Right forelimb (tissue), 1 donor: Measurements from ENCODE around the gene LLPH.

Source experiments
- DNase-seq: peaks from one replicate; pipeline ENCODE4 v3.0.0-alpha.2; 2018

LLPH gene

DNA sequence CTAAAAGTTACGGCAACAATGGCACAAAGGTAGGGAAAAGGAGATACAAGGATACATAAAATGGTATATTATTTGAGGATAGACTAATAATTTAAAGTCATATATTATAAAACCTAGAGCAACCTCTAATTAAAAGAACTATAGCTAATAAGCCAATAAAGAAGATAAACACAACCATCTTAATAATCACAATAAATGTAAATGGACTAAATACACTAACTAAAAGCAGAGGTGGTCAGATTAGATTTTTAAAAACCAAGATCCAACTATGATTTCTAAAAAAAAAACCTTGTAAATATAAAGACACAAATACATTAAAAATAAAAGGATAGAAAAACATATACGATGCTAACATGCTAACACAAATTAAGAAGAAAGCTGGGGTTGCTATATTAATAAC, 10.7 kb upstream of the LLPH start:
- no peak for DNase-seq

DNA sequence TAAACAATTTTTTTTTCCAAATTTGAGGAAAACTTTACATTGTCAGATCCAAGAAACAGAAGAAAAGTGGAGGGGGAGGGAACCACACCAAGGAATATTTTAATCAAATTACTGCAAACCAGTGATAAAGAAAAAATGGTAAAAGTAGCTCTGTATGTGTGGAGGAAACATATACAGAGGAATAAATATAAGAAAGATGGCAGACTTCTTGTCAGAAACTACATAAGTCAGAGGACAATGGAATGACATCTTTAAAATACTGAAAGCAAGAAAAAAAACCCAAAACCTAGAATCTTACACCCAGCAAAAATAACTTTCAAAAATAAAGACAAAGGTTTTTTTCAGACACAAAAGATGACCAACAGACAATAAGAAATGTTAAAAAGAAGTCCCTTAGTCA, 10.2 kb upstream of the LLPH start:
- no peak for DNase-seq

DNA sequence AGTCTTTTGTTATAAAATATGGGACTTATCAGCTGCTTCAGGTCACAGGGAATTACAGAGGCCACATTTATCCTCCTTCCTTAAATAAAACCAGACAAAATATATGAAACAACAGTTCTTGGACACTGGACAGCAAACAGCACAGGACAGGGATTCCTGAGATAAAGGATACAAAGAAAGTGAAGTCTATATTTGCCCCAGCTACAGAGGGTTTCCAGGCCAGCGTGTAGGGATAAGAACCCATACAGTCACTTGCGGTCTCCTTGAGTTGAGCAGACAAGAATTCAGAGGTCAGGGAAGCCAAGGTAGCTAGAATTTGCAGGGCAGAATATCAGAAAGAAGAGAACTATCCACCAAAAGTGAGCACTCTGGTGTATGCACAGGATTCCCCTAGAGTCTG, 8.8 kb upstream of the LLPH start:
- no peak for DNase-seq

DNA sequence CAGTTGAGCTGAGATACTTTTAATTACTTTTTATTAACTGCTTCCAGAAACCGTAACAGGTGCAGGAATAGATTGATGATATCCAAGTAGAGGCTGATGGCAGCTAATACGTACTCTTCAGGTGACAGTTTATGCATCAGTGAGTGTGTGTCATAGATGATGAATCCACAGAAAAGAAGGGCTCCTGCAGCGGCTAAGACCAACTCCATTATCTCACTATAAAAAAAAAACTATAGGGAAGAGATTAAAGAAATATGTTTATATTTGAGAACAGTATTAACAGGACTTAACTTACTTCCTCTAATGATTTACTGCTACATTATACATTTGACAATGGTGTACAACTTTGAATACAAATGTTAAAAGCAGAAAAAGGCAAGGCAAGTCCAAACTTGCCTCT, 7.4 kb upstream of the LLPH start:
- no peak for DNase-seq

DNA sequence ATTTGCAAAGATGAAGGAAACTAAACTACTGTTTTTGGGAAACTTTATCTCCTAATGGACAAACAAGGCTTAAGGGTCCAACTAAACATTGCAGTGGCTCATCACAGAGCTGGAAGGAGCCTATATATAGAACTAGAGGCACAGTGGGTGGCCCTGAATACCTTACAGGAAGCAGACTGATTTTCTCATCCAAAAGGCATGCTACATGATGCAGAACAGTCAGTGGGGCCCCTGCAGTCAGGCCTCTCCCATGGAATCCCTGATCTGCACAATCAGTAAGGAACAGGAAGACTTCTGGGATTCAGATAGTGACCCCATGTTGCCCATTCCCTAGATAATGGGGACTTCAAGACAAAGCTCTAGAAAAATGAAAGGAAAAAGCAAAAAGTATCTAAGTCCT, 1.9 kb upstream of the LLPH start:
- DNase-seq, result no peak

DNA sequence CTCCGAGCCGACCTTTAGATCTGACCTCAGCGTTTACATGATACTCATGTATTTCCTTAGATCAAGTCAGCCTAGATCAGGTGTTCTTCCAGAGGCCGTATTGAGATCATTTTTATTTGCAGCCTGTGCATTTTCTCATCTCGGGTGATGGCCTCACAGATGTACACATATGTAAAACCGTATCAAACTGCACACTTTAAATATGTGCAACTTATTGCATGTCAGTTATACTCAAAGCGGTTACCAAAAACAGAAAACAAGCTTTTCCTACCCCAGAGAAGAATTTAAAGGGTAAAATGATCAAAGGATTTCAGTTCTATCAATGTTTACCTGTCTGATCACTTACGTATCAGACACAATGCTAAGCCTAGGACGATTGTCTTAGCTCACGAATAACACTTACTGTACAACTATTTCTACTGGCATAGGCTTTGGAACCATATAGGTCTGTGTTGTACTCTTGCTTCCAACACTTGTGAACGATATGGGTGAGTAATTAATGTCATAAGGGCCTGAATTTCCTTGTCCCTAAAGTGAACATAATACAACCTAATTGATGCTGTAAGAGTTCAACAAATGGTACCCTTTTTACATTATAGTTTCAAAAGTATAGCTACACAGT, 628 bp upstream of the LLPH start:
- DNase-seq, result no peak

DNA sequence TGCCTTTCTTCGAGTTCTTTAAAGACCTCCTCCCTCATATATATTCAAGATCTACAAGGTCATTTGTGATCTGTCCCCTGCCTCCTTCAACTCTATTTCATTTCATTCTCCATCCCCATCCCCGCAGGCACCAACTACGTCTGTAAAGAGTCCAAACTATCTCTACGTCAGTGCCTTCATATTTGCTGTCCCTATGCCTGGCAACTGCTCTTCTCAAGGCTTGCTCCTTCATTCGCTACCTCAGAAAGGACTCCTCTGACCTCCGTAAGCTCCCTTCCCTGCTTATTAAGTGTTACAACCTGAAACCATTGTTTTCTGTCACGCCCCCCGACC, 650 bp downstream of the LLPH start:
- no peak for DNase-seq

DNA sequence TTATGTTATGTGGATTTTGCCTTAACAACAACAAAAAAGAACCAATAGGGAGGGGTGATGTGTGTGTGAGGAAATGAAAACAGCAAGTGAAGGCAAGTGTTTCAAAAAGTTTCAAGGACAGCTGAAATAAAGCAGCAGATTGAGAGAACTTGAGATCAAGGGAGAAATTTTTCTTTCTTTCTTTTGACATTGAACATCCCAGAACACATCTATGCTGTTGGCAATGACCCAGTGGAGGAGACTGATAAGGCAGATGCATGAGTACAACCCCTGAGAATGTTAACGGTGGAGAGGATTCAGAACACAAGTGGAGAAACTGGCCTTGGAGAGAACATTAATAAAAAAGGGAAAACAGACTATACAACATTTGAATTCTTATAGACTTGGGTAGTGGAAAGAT, 2.9 kb downstream of the LLPH start:
- DNase-seq, result no peak

DNA sequence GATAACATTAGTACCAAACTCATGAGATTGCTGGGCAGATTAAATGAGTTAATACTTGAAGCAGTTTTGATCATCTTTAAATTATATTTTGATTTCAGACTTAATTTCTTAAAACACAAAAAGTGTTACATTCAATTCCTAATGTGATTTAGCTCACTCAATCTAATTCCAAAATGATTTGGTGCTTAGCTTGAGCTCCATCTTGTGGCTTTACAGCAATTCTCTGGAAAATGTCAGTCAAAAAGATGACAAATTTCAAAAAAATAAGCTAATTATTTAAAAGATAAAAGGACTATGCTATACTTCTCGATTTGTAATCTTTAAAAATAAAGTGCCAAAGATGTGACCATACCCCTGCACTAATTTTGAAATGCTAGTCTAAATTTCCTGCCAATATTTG, 10.1 kb downstream of the LLPH start:
- no peak for DNase-seq

DNA sequence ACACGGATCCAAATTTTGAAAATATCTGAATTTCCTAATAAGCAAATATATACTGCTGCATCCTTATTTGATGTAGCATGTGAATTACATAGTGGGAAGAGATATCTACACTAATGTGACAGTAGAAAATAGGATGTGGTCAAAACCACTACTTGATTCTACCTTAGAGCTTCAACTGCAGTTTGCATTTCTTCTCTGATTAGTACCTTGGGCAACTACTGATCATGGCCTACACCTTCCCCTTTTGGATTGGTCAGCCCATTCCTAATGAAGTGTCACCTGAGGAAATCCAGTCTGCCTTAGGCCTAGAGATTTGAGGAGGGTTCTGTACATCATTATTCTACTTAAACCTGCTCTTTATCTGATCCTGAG, 10.7 kb downstream of the LLPH start:
- DNase-seq, result no peak

DNA sequence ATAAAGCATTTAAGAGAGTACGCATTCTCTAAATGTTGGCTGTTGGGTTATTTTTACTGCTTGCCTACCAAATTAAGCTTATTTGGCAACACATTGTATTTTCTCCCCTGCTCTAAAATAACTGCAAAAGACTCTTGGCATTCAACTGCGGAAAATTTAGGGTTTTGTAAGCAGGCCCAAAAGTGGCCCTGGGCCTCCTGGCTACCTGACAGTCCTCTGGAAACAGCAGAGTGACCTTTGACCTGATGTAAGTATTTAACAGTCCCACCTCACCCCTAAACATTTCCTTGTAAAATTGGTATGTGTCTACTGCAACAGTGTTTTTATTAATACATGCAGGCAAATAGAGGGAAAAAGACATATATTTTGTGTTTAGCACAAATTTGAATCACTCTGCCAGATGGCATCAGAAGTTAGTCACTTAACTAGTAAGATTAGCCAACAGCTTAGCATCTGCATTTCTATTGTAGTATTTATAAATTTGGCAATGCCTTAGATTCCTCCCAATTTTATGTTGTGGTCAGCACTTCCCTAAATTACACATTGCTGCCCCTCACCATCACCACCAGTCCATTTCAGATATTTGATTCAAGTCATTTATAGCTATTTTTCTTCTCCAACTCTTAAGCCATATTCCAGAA, 11.2 kb downstream of the LLPH start:
- DNase-seq, result no peak

DNA sequence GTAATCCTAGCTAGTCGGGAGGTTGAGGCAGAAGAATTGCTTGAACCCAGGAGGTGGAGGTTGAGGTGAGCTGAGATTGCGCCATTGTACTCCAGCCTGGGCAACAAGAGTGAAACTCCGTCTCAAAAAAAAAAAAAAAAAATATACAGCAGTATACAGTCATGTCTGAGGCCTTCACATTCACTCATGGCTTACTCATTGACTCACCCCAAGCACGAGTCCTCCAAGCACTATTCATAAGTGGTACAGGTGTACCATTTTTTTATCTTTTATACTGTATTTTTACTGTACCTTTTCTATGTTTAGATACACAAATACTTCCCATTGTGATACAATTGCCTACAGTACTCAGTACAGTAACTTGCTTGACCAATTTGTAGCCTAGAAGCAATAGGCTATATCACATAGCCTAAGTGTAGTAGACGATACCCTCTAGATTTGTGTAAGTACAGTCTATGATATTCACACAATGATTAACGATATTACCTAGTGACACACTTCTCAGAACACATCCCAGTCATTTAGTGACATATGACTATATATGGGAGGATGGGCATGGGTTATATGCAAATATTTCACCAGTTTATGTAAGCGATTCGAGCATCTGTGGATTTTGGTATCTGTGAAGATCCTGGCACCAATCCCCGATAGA, 12.2 kb downstream of the LLPH start:
- DNase-seq, result no peak

DNA sequence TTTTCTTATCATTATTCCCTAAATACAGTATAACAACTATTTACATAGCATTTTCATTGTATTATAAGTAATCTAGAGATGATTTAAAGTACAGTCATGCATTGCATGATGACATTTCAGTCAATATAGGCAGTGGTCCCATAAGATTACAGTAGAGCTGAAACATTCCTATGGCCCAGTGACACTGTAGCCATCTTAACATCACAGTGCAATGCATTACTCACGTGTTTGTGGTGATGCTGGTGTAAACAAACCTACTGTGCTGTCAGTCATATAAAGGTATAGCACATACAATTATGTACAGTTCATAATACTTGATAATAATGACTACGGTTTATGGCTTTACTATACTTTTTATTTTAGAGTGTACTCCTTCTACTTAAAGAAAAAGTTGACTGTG, 13.3 kb downstream of the LLPH start:
- DNase-seq, result no peak

DNA sequence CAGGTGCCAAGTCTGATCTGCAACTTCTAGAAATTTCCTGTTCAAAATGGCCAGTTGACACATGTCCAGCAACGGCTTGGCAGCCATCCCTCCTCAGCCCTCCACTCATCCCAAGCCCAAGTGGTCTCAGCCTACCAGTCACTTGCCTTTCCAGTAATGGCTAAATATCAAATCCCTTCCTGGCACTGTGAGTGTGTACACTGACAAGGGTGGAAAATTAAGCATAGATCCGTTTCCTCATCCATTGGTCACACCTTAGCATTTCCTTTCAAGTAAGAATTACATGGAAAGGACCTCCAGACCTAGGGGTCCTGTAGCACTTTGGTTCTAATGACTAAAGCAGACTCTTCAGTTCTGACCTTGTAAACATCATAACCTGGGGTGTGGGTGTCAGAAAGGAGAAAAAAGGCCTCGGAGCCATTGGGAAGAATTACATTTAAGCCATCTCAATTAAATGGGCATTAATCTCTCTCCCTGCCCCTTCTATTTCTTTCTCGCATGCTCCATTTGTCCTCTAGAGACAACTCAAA, 15.4 kb downstream of the LLPH start:
- DNase-seq, result no peak

DNA sequence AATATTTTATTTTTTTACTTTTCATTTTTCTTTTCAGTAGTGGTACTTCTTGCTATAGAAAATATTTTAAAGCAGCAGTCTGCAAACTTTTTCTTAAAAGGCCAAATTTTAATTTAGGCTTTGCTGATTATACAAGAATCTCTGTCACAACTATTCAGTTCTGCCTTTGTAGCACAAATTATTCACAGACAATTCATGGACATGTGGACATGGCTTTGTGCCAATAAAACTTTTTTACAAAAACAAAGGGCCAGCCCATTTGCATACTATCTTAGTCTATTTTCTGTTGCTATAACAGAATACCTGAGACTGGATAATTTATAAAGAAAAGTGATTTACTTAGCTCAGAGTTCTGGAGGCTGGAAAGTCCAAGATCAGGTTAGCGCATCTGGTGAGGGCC, 17.1 kb downstream of the LLPH start:
- no peak for DNase-seq

DNA sequence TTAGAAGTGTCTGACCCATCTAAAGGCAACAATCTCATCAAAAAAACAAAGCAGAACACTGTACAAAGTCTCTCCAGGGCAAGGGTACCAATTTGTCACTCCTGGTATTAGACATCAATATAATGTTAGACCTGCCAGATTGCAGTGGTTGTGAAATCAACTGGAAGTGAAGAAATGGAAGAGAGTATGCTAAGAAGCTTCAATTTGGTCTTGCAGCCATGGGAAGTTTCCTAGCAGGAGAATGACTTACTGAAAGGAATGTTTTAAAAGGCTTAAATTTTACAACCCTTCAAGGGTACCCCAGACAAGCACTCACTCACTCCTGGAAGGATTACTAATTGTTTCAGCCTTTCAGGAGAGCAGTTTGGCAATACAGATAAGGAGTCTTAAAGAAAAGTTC, 18.9 kb downstream of the LLPH start:
- DNase-seq, result no peak

DNA sequence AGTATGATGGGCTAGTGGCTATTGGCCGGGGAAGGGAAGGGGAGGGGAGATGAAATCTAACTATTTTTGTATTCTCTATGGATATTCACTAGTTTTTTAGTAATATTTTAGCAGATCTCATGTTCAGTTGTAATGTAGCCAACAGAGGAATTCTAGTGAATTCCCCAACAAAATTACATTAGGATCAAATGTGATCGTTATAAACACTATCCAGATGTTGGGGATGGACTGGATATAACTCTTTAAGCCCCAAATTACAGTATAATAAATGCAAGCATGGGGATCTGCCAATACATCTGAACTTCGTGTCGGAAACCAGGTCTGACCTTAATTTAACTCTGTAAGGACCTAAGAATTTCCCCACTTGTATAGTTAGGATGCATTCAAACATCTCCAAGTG, 21.5 kb downstream of the LLPH start:
- DNase-seq, result no peak

DNA sequence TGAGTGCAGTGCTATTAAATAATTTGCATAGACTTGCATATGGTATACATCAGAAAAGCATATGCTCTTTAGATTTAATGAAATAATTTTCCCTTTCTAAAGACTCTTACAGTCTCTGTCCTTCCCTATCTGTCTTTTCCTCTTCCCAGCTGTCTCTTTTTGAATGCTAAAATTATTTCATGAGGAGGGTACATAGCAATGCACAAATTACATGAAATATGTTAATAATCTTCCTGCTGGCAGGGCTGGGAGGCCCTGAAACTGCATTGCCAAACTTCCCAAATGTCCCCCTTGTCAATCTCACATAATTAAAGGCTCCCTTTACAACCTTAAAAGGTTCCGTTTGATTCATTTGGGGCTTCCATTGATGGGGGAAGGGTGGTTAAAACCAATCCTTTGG, 22.2 kb downstream of the LLPH start:
- no peak for DNase-seq

DNA sequence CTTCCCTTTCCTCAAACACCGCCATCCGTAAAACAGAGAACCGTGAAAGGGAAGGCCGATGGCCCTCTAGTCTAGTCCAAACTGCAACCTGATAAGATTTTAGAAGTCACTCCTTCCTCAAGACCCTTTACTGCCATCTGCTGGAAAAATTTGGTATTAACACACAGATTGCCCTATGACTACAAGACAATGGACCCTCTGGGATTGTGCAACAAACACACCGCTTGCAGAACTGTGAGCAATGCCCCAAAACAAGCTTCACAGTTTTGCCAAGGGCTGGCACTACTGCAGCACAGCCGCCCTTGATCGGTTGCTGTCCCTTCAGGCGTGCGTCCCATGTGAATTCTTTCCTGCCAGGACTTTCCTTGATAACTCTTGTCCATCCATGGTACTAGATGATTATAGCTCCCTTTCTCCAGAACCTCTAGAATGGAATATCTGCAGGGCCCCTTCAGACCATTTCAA, 23.1 kb downstream of the LLPH start:
- peak; percentile 58 for DNase-seq

DNA sequence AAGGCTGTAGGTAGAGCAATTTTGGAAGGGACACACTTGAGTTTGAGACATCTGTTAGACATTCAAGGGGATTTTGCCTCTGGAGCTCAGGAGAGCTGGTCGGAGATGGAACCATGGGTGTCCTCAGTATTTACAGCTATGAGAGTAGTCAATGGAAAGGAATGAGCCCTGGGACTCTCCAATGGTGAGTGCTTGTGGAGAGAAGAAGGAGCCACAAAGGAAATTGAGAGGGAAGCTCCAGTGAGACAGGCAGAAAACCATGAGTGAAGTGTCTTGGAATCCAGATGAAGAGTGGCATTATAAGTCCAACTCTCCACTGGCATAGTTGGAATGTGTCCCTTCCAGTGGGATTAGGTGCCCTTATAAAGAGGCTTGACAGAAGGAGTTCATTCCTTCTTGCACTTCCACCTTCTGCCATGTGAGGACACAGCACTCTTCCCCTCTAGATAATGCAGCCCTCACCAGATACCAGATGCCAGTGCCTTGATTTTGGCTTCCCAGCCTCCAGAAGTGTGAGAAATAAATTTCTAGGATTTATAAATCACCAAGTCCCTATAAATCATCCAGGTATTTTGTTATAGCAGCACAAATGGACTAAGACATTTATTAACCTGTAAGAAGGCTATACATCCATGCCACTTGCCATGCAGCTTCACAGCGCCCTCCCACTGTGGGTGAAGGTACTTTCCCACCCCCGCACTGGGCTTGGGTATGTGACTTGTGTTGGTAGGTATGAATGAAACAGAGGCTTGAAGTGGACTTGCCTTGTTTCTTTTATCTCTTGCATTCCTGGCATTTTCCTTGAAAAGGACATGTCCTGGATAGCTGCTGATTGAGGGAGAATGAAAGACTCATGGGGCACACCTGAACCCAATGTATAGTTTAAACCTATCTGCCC, 27.3 kb downstream of the LLPH start:
- no peak for DNase-seq

DNA sequence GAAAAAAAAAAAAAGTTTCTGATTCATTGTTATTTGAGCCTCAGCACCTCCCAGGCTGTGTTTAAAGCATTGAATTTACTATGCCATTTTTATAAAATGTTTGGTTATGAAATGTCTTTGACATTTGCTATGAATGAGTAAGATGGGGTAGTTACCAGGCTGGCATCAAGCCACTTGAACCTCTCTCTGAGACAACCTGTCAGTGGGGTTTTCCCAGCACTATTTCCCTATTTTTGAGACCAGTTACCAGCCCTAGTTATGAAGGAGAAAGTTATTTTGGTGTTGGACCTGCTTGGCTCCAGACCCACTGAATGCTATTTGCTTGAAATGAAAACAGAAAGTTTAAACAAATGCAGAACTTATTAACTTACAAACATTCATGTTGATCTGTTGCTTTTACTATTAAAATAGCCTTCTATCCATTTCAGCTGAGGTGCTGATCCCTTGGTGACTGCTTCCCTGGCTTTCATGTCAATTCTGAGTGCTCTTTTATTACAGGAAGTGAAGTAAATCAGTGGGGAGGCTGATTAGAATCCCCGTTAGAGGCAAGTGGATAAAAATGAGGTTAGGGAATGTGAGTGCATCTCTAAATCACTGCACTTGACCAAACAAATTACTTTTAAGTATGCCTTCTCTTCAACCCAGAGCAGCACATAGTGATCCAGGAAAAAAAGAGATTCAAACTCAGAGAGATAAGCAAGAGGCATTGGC, 37.8 kb downstream of the LLPH start:
- DNase-seq, result no peak

DNA sequence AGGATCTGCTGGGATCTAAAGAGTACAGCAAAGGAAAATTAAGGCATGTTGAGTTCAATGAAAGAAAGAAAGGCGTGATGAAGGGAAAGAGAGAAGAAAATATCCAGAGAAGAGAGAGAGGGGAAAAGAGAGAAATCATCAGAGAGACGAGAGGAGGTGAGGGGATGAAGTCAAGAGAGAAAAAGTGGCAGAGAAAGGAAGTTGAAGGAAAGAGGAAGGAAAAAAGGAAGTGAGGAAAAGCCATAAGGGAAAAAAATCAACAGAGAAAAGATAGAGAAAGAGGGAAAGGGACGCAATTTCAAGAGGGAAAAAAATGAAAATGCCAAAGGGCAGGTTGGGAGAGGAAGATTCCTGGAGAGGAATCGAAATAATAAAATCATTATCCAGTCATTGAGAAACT, 40.4 kb downstream of the LLPH start:
- no peak for DNase-seq
